ENCODE data around the gene GPC5.

- TF ChIP-seq CTCF (IDR thresholded peaks at IDR 0.05) (no peak), POLR2A (IDR thresholded peaks at IDR 0.05) (no peak)
Observed at GRCh38 chr13:91498298-91498697, 99.9 kb downstream of the GPC5 start.
